C4-2B (cell line): ENCODE measurements around the gene HRH1.

ENCODE experiments used
- CTCF ChIP-seq: fragments of 450-650 bp; conservative IDR thresholded peaks from 2 replicates; pipeline ENCODE4 v1.5.1; 2017; ENCODE audit warnings: mild to moderate bottlenecking
- ZFX ChIP-seq: fragments of 450-650 bp; IDR thresholded peaks from 2 replicates; pipeline ENCODE4 v1.6.1; 2017

GRCh38 chr3:11283139-11283475 lies 128.8 kb downstream of the HRH1 start:
- no peak for TF ChIP-seq CTCF
- TF ChIP-seq ZFX, result no peak
